CD4-positive, alpha-beta memory T cell (primary cell): ENCODE data around the gene BOK. TPM values are rescaled to one million over a fixed set of nuclear protein-coding genes. Genes with fewer than 3 reads are reported as not detected.

Experiments used
- CTCF ChIA-PET: fragments of 350-600 bp; sonication (Branson Sonifier 250); formaldehyde crosslinking; loops from one replicate; lab custom pipeline; 2021; ENCODE audit warnings: inconsistent platforms; ENCODE audit not compliant: partially characterized antibody; lab: Charles Lee
- POLR2A ChIA-PET: fragments of 350-600 bp; sonication (Branson Sonifier 250); formaldehyde crosslinking; loops from one replicate; lab custom pipeline; 2021; ENCODE audit not compliant: partially characterized antibody; lab: Charles Lee
- DNase-seq, 5 donors: peaks; one replicate each; pipeline versions ENCODE4 v3.0.0 to v3.0.0-alpha.2; 2020 to 2022; ENCODE audit warnings: mixed read lengths in 1 of 5
- H3K27ac ChIP-seq: one replicate; pipeline ENCODE4 v1.7.0; 2013; ENCODE audit warnings: low read depth, low read length
- H3K27me3 ChIP-seq: 2 replicates; pipeline ENCODE4 v1.7.0; 2013; ENCODE audit warnings: mild to moderate bottlenecking, low read length, moderate library complexity; ENCODE audit not compliant: insufficient read depth
- H3K36me3 ChIP-seq: 2 replicates; pipeline ENCODE4 v1.7.0; 2013; ENCODE audit warnings: mild to moderate bottlenecking, low read length, moderate library complexity; ENCODE audit not compliant: insufficient read depth
- H3K4me1 ChIP-seq: 2 replicates; pipeline ENCODE4 v1.7.0; 2013; ENCODE audit warnings: mild to moderate bottlenecking, low read length, moderate library complexity; ENCODE audit not compliant: insufficient read depth
- H3K4me3 ChIP-seq, 2 donors: one replicate each; pipeline ENCODE4 v1.7.0; 2013; ENCODE audit warnings: low read length in 2 of 2, mild to moderate bottlenecking in 1 of 2
- H3K9me3 ChIP-seq, 2 donors: one replicate each; pipeline ENCODE4 v1.7.0; 2013; ENCODE audit warnings: low read length in 2 of 2, control low read depth in 1 of 2; ENCODE audit not compliant: control insufficient read depth in 1 of 2
- H3K27ac Mint-ChIP-seq, 7 donors: one replicate each; pipeline ENCODE4 v1.8.0; 2020 to 2021; ENCODE audit warnings: mixed read lengths in 7 of 7, mild to moderate bottlenecking in 6 of 7, inconsistent platforms in 3 of 7, moderate library complexity in 3 of 7
- H3K27me3 Mint-ChIP-seq, 2 donors: one replicate each; pipeline ENCODE4 v1.8.0; 2020 to 2021; ENCODE audit warnings: mixed read lengths in 2 of 2
- H3K36me3 Mint-ChIP-seq, 2 donors: one replicate each; pipeline ENCODE4 v1.8.0; 2020 to 2021; ENCODE audit warnings: mixed read lengths in 2 of 2, inconsistent platforms in 1 of 2, mild to moderate bottlenecking in 1 of 2
- H3K4me1 Mint-ChIP-seq, 4 donors: one replicate each; pipeline ENCODE4 v1.8.0; 2020 to 2021; ENCODE audit warnings: mixed read lengths in 4 of 4, mild to moderate bottlenecking in 1 of 4
- H3K4me3 Mint-ChIP-seq, 8 donors: one replicate each; pipeline ENCODE4 v1.8.0; 2020 to 2021; ENCODE audit warnings: mixed read lengths in 8 of 8, mild to moderate bottlenecking in 7 of 8, moderate library complexity in 6 of 8, inconsistent platforms in 3 of 8
- H3K9me3 Mint-ChIP-seq, 8 donors: one replicate each; pipeline ENCODE4 v1.8.0; 2020 to 2021; ENCODE audit warnings: mixed read lengths in 8 of 8, mild to moderate bottlenecking in 5 of 8, inconsistent platforms in 3 of 8, moderate library complexity in 1 of 8
- intact Hi-C: fragments of 100-400 bp; cut with micrococcal nuclease; formaldehyde crosslinking; loops from one replicate; pipeline ENCODE4 v1.15.1; 2023
- polyA plus RNA-seq, 2 donors: library from polyadenylated mRNA; unstranded; fragments of 300-500 nt; fragmentation: Illumina TruSeq; gene quantifications; one replicate each; pipeline ENCODE4 v1.2.3, GENCODE V29; 2021
- total RNA-seq, 2 experiments: library from RNA; stranded (reverse); gene quantifications; one replicate each; pipeline ENCODE4 v1.2.3, GENCODE V29; 2021

BOK gene
- total and polyA plus RNA-seq, 4 experiments from 2014 or later: not detected

DNA sequence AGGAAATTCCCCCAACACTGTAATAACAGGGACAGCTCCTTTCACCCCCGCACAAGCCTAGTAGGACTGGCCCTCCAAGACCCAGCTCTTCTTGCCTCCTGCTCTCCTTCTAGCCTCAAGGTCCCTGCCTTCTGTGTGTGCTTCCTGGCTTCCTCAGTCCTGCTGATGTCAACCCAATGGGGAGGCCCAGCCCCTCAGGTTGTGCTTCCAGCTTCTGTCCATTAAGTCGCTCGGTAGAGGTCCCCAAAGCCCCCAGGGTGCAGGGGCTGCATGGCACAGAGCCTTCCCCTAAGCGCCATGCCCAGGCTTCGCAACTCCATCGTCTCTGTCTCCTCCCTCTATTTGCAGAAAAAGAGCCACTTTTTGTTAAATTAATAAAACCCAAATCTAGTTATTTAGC is 39.0 kb downstream of the BOK start:
- no peak for DNase-seq
- Histone ChIP-seq H3K9me3 (no peaks in the 10 kb centered on the region), H3K27ac (no peak overlapping the region), H3K36me3 (peaks cover 11% of the 10 kb centered on the region), H3K4me1 (no peaks in the 10 kb centered on the region), H3K4me3 (no peak overlapping the region), H3K27me3 (no peaks in the 10 kb centered on the region)
- Mint-ChIP-seq H3K27me3 (no peaks in the 10 kb centered on the region), H3K27ac (no peak overlapping the region), H3K36me3 (peaks cover 49 to 56% of the 10 kb centered on the region in 2 donors), H3K4me1 (peaks cover 0 to under 1% (median 0%) of the 10 kb centered on the region in 4 donors), H3K4me3 (no peak overlapping the region), H3K9me3 (no peaks in the 10 kb centered on the region)
- intact Hi-C loops: no loop called here
- CTCF ChIA-PET: no interaction called here
- POLR2A ChIA-PET: no interaction called here

DNA sequence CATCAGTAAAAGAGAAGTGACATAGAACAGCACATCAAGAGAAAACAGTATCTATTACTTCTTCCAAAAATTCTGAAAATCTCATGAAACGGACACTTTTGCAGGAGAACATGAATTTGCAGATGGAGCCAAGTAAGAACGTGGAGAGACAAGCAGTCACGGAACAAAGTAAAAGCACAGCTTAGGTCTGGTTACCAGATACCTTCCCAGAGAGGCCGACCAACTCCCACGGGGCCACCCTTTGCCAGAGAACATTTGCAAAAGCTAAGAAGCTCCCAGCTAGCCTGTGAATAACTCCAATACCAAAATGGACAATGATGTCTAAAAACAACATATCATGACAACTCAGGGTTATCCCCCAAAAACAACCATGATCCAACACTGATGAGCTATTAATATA is 39.5 kb downstream of the BOK start:
- DNase-seq: no peak
- ChIA-PET POLR2A (no interaction called here), CTCF (interaction anchor here (0.8 to 1.7 kb wide), 3 partner anchors 12 to 340 kb away, joined by 3 to 5 read pairs (median 4); no protein-coding TSS in a partner anchor)
- Histone ChIP-seq H3K36me3 (peaks cover 11% of the 10 kb centered on the region), H3K9me3 (no peaks in the 10 kb centered on the region), H3K27me3 (no peaks in the 10 kb centered on the region), H3K27ac (no peak overlapping the region), H3K4me3 (no peak overlapping the region), H3K4me1 (no peaks in the 10 kb centered on the region)
- Mint-ChIP-seq H3K9me3 (no peaks in the 10 kb centered on the region), H3K4me3 (no peak overlapping the region), H3K27ac (no peak overlapping the region), H3K4me1 (no peaks in the 10 kb centered on the region), H3K36me3 (peaks cover 44 to 56% of the 10 kb centered on the region in 2 donors), H3K27me3 (no peaks in the 10 kb centered on the region)
- intact Hi-C loops: no loop called here

- no peak for DNase-seq
- Mint-ChIP-seq H3K4me1 (no peaks in the 10 kb centered on the region), H3K9me3 (no peaks in the 10 kb centered on the region), H3K36me3 (peaks cover 43 to 57% of the 10 kb centered on the region in 2 donors), H3K27ac (peak overlapping the region in 1 of 7 donors; percentile 4), H3K4me3 (no peak overlapping the region), H3K27me3 (no peaks in the 10 kb centered on the region)
- ChIA-PET POLR2A (no interaction called here), CTCF (interaction anchor here (0.7 to 1.7 kb wide), 4 partner anchors 12 to 341 kb away, joined by 3 to 5 read pairs (median 4); no protein-coding TSS in a partner anchor)
- H3K4me3 ChIP-seq: no peak overlapping the region
- H3K36me3 ChIP-seq: peaks cover 11% of the 10 kb centered on the region
- no peaks in the 10 kb centered on the region for H3K9me3 ChIP-seq
- no peaks in the 10 kb centered on the region for H3K4me1 ChIP-seq
- intact Hi-C loops: no loop called here
- H3K27ac ChIP-seq: no peak overlapping the region
- H3K27me3 ChIP-seq: no peaks in the 10 kb centered on the region
Observed at GRCh38 chr2:241598487-241598886, 39.9 kb downstream of the BOK start.

DNA sequence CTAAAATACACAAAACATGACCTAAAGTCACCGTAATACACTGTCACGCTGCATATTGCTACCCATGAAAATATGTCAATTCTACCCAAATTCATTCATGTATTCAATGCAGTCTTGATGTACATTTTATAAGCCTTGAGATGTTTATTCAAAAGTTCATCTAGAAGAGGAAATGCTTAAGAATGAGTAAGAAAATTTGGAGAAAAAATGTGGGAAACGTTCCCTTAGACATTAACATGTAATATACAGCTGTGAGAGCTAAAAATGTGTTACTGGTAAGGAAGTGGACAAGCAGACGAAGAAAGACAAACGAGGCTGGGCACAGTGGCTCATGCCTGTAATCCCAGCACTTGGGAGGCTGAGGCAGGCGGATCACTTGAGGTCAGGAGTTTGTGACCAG is 41.1 kb downstream of the BOK start:
- H3K4me3 Mint-ChIP-seq: no peak overlapping the region
- no peaks in the 10 kb centered on the region for H3K9me3 Mint-ChIP-seq
- Histone ChIP-seq H3K4me3 (no peak overlapping the region), H3K9me3 (no peaks in the 10 kb centered on the region), H3K36me3 (peaks cover 11% of the 10 kb centered on the region), H3K4me1 (no peaks in the 10 kb centered on the region), H3K27ac (no peak overlapping the region), H3K27me3 (no peaks in the 10 kb centered on the region)
- no peaks in the 10 kb centered on the region for H3K27me3 Mint-ChIP-seq
- H3K36me3 Mint-ChIP-seq: peaks cover 39 to 51% of the 10 kb centered on the region in 2 donors
- intact Hi-C loops: no loop called here
- POLR2A ChIA-PET: no interaction called here
- H3K4me1 Mint-ChIP-seq: no peaks in the 10 kb centered on the region
- H3K27ac Mint-ChIP-seq: peak overlapping the region in 3 of 7 donors; percentile 0 to 70 (median 10)
- DNase-seq: no peak
- CTCF ChIA-PET: interaction anchor here (0.7 to 1.7 kb wide), 2 partner anchors 10 to 19 kb away, joined by 3 to 5 read pairs; no protein-coding TSS in a partner anchor

- Mint-ChIP-seq H3K27ac (peak overlapping the region in 1 of 7 donors; percentile 30), H3K4me1 (no peaks in the 10 kb centered on the region), H3K27me3 (no peaks in the 10 kb centered on the region), H3K36me3 (peaks cover 37 to 53% of the 10 kb centered on the region in 2 donors), H3K9me3 (no peaks in the 10 kb centered on the region), H3K4me3 (no peak overlapping the region)
- intact Hi-C loops: no loop called here
- Histone ChIP-seq H3K36me3 (peaks cover 11% of the 10 kb centered on the region), H3K4me3 (no peak overlapping the region), H3K9me3 (no peaks in the 10 kb centered on the region), H3K27me3 (no peaks in the 10 kb centered on the region), H3K27ac (no peak overlapping the region), H3K4me1 (no peaks in the 10 kb centered on the region)
- POLR2A ChIA-PET: no interaction called here
- CTCF ChIA-PET: interaction anchor here (1.2 kb wide), 1 partner anchor 9 kb away, joined by 3 read pairs; no protein-coding TSS in a partner anchor
- no peak for DNase-seq
Observed at GRCh38 chr2:241601841-241602240, 43.3 kb downstream of the BOK start.

DNA sequence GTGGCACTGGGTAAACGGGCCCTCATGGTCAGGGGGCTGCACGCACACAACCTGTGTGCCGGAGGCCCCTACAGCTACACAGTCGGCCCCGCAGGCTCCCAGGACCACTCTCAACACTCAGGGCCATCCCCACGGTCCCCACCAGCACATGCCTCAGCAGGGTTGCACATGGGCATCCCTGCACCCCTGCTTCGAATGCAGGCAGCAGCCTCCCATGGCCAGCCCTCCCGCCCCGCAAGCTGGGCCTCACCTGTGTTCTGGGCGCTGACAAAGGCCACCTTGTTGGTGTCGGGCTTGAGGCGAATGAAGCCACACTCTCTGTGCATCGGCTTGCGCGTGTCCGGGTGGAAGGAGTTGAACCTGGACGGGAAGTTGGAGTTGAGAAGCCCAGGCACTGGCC is 44.2 kb downstream of the BOK start:
- H3K27me3 ChIP-seq: no peaks in the 10 kb centered on the region
- H3K27ac ChIP-seq: no peak overlapping the region
- intact Hi-C loops: no loop called here
- no peaks in the 10 kb centered on the region for H3K9me3 Mint-ChIP-seq
- no peak for DNase-seq
- H3K4me1 ChIP-seq: no peaks in the 10 kb centered on the region
- ChIA-PET POLR2A (no interaction called here), CTCF (no interaction called here)
- peaks cover 34 to 47% of the 10 kb centered on the region in 2 donors for H3K36me3 Mint-ChIP-seq
- H3K4me3 ChIP-seq: no peak overlapping the region
- no peaks in the 10 kb centered on the region for H3K9me3 ChIP-seq
- H3K27me3 Mint-ChIP-seq: no peaks in the 10 kb centered on the region
- no peaks in the 10 kb centered on the region for H3K4me1 Mint-ChIP-seq
- H3K36me3 ChIP-seq: peaks cover 11% of the 10 kb centered on the region
- no peak overlapping the region for H3K27ac Mint-ChIP-seq
- H3K4me3 Mint-ChIP-seq: no peak overlapping the region

DNA sequence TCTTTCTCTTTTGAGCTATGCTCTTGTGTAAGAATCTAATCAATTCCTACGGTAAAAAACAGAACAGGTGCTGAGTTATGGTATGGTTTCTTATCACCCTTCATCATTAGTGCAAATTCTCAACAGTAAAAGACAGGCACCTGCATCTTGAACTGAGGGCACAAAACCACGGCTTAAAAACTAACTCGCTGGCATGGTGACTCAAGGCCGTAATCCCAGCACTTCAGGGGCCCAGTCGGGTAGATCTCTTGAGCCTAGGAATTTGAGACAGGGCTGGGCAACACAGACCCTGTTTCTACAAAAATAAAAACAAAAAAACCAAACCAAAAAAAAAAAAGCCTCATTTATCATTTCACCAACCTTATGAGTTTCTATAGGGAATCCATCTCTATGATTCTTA is 45.1 kb downstream of the BOK start:
- no peak overlapping the region for H3K27ac ChIP-seq
- no peak for DNase-seq
- H3K9me3 ChIP-seq: no peaks in the 10 kb centered on the region
- peaks cover 2% of the 10 kb centered on the region for H3K4me1 ChIP-seq
- ChIA-PET POLR2A (no interaction called here), CTCF (no interaction called here)
- H3K4me3 ChIP-seq: no peak overlapping the region
- intact Hi-C loops: no loop called here
- Mint-ChIP-seq H3K9me3 (no peaks in the 10 kb centered on the region), H3K27ac (peak overlapping the region in 1 of 7 donors; percentile 25), H3K4me1 (peaks cover 3 to 5% (median 4%) of the 10 kb centered on the region in 4 donors), H3K36me3 (peaks cover 26 to 39% of the 10 kb centered on the region in 2 donors), H3K4me3 (no peak overlapping the region), H3K27me3 (no peaks in the 10 kb centered on the region)
- peaks cover 11% of the 10 kb centered on the region for H3K36me3 ChIP-seq
- no peaks in the 10 kb centered on the region for H3K27me3 ChIP-seq
